ENCODE measurements around the gene ALLC. TPM values are rescaled to one million over a fixed set of nuclear protein-coding genes. Genes with fewer than 3 reads are reported as not detected.

Gene ALLC
- total and polyA plus RNA-seq, 4 donors = 0.09 to 1.4 (median 0.74) TPM

DNA sequence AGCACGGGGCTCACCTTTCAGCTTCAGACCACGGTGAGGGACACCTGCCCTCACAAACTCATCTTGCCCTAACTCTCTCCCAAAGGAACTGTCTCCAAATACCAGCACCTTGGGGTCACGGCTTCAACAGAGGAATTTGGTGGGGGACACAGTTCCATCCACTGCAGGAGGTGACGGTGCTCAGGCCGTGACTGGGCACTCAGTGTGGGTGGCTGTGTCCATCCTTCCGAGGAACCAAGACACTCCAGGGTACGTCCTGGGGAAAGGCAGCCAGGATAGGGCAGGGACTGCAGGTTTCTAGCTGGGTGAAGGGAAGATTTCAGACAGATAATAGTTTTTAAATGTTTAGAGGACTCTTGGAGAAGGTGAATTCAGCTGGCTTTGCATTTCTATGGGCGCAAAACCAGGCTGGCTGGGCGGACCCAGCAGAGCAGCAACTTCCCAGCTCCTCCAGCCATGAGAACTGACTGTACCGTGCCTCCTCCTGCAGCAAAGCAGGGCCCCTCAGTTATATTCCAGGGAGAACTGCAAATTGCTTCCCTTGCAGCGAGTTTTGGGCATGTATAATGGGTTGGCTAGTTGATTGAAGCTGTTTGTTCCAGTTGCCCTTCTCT lies 23.9 kb upstream of the ALLC start:
- no peak overlapping the region for H3K27ac ChIP-seq (ENCODE audit: low read depth in 1 of 2, low read length in 2 of 2)
- TF ChIP-seq, protein P1, sequence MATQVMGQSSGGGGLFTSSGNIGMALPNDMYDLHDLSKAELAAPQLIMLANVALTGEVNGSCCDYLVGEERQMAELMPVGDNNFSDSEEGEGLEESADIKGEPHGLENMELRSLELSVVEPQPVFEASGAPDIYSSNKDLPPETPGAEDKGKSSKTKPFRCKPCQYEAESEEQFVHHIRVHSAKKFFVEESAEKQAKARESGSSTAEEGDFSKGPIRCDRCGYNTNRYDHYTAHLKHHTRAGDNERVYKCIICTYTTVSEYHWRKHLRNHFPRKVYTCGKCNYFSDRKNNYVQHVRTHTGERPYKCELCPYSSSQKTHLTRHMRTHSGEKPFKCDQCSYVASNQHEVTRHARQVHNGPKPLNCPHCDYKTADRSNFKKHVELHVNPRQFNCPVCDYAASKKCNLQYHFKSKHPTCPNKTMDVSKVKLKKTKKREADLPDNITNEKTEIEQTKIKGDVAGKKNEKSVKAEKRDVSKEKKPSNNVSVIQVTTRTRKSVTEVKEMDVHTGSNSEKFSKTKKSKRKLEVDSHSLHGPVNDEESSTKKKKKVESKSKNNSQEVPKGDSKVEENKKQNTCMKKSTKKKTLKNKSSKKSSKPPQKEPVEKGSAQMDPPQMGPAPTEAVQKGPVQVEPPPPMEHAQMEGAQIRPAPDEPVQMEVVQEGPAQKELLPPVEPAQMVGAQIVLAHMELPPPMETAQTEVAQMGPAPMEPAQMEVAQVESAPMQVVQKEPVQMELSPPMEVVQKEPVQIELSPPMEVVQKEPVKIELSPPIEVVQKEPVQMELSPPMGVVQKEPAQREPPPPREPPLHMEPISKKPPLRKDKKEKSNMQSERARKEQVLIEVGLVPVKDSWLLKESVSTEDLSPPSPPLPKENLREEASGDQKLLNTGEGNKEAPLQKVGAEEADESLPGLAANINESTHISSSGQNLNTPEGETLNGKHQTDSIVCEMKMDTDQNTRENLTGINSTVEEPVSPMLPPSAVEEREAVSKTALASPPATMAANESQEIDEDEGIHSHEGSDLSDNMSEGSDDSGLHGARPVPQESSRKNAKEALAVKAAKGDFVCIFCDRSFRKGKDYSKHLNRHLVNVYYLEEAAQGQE (IDR thresholded peaks at IDR 0.05) = no peak
- TF ChIP-seq RXRA (IDR thresholded peaks at IDR 0.05) (no peak), FOXA2 (IDR thresholded peaks at IDR 0.05) (no peak), EGR1 (IDR thresholded peaks at IDR 0.05; ENCODE audit: low read depth in 2 of 2) (no peak), GABPA (IDR thresholded peaks at IDR 0.05 in 1 of 2, conservative IDR thresholded peaks at IDR 0.05 in 1 of 2) (no peak), HNF4A (conservative IDR thresholded peaks at IDR 0.05) (no peak)
- TF ChIP-seq, protein P2, sequence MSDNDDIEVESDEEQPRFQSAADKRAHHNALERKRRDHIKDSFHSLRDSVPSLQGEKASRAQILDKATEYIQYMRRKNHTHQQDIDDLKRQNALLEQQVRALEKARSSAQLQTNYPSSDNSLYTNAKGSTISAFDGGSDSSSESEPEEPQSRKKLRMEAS (IDR thresholded peaks at IDR 0.05) = no peak
- 88% methylated on average over 11 of the region's 11 CpGs for WGBS
- peak; percentile 14 for DNase-seq (ENCODE audit: low spot score)
- no peaks in the 10 kb centered on the region for H3K27me3 ChIP-seq (ENCODE audit: control insufficient read depth in 4 of 4, insufficient read depth in 4 of 4, low read length in 3 of 4)
- H3K36me3 ChIP-seq (ENCODE audit: control insufficient read depth in 4 of 4, insufficient read depth in 3 of 4, low read depth in 1 of 4, low read length in 3 of 4) = no peaks in the 10 kb centered on the region
- H3K4me1 ChIP-seq (ENCODE audit: control insufficient read depth in 4 of 4, insufficient read depth in 4 of 4, low read length in 3 of 4) = no peaks in the 10 kb centered on the region
- no peak overlapping the region for H3K9ac ChIP-seq (ENCODE audit: low read depth in 1 of 2, low read length in 2 of 2)
- no peak overlapping the region for H3K4me3 ChIP-seq (ENCODE audit: low read depth in 1 of 3, low read length in 3 of 3)
- H3K9me3 ChIP-seq (ENCODE audit: control insufficient read depth in 4 of 4, low read length in 3 of 4) = no peaks in the 10 kb centered on the region

DNA sequence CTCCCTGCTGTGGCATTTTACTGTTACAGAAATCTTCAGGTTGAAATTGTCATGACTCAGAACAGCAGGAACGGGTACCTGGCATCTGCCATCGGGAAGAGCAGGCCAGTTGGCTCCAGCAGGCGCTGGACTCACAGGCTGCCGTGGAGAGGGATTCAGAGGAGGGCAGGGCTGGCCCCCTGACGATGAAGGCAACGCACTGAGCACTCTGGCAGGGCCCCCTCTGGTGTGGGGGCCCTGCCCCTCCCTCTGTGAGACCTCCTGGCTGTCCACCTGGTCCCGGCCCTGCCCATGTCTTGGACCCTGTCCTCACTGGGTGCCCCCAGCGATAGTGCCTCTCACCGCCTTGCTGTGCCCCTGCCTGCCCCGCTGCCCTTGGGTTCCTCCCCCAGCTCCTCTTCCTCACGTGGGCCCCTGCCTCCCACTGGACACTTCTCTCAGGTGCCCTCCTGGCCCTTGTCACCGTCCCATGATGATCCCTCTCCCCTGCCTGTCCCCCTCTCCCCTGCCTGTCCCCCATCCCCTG lies 23.3 kb upstream of the ALLC start:
- no peaks in the 10 kb centered on the region for H3K4me1 ChIP-seq (ENCODE audit: control insufficient read depth in 4 of 4, insufficient read depth in 4 of 4, low read length in 3 of 4)
- no peak overlapping the region for H3K4me3 ChIP-seq (ENCODE audit: low read depth in 1 of 3, low read length in 3 of 3)
- no peaks in the 10 kb centered on the region for H3K27me3 ChIP-seq (ENCODE audit: control insufficient read depth in 4 of 4, insufficient read depth in 4 of 4, low read length in 3 of 4)
- 85% methylated on average over 12 of the region's 12 CpGs for WGBS
- H3K27ac ChIP-seq (ENCODE audit: low read depth in 1 of 2, low read length in 2 of 2) = no peak overlapping the region
- H3K9ac ChIP-seq (ENCODE audit: low read depth in 1 of 2, low read length in 2 of 2) = no peak overlapping the region
- H3K36me3 ChIP-seq (ENCODE audit: control insufficient read depth in 4 of 4, insufficient read depth in 3 of 4, low read depth in 1 of 4, low read length in 3 of 4) = no peaks in the 10 kb centered on the region
- peak; percentile 20 for DNase-seq (ENCODE audit: low spot score)
- no peaks in the 10 kb centered on the region for H3K9me3 ChIP-seq (ENCODE audit: control insufficient read depth in 4 of 4, low read length in 3 of 4)
- no peak for TF ChIP-seq SP1 (IDR thresholded peaks at IDR 0.05)
- TF ChIP-seq, protein P3, sequence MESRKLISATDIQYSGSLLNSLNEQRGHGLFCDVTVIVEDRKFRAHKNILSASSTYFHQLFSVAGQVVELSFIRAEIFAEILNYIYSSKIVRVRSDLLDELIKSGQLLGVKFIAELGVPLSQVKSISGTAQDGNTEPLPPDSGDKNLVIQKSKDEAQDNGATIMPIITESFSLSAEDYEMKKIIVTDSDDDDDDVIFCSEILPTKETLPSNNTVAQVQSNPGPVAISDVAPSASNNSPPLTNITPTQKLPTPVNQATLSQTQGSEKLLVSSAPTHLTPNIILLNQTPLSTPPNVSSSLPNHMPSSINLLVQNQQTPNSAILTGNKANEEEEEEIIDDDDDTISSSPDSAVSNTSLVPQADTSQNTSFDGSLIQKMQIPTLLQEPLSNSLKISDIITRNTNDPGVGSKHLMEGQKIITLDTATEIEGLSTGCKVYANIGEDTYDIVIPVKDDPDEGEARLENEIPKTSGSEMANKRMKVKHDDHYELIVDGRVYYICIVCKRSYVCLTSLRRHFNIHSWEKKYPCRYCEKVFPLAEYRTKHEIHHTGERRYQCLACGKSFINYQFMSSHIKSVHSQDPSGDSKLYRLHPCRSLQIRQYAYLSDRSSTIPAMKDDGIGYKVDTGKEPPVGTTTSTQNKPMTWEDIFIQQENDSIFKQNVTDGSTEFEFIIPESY (IDR thresholded peaks at IDR 0.05) = no peak
- no peak for TF ChIP-seq RAD21 (IDR thresholded peaks at IDR 0.05)
- TF ChIP-seq EGR1 (IDR thresholded peaks at IDR 0.05; ENCODE audit: low read depth in 2 of 2) = no peak
- TF ChIP-seq, protein P2 (IDR thresholded peaks at IDR 0.05) = no peak
- TF ChIP-seq, protein P4, sequence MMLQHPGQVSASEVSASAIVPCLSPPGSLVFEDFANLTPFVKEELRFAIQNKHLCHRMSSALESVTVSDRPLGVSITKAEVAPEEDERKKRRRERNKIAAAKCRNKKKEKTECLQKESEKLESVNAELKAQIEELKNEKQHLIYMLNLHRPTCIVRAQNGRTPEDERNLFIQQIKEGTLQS (IDR thresholded peaks at IDR 0.05) = no peak
- TF ChIP-seq, protein P5, sequence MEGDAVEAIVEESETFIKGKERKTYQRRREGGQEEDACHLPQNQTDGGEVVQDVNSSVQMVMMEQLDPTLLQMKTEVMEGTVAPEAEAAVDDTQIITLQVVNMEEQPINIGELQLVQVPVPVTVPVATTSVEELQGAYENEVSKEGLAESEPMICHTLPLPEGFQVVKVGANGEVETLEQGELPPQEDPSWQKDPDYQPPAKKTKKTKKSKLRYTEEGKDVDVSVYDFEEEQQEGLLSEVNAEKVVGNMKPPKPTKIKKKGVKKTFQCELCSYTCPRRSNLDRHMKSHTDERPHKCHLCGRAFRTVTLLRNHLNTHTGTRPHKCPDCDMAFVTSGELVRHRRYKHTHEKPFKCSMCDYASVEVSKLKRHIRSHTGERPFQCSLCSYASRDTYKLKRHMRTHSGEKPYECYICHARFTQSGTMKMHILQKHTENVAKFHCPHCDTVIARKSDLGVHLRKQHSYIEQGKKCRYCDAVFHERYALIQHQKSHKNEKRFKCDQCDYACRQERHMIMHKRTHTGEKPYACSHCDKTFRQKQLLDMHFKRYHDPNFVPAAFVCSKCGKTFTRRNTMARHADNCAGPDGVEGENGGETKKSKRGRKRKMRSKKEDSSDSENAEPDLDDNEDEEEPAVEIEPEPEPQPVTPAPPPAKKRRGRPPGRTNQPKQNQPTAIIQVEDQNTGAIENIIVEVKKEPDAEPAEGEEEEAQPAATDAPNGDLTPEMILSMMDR (IDR thresholded peaks at IDR 0.05; ENCODE audit: low read depth, low read length, missing input control) = no peak
- TF ChIP-seq RXRA (IDR thresholded peaks at IDR 0.05) = no peak
- TF ChIP-seq HNF4A (conservative IDR thresholded peaks at IDR 0.05) = no peak
- TF ChIP-seq JUND (IDR thresholded peaks at IDR 0.05) = no peak
- TF ChIP-seq GABPA (IDR thresholded peaks at IDR 0.05 in 1 of 2, conservative IDR thresholded peaks at IDR 0.05 in 1 of 2) = no peak
- TF ChIP-seq, protein P1 (IDR thresholded peaks at IDR 0.05) = no peak
- TF ChIP-seq FOXA1 (IDR thresholded peaks at IDR 0.05) = no peak
- TF ChIP-seq HNF4G (IDR thresholded peaks at IDR 0.05) = no peak
- TF ChIP-seq TAF1 (conservative IDR thresholded peaks at IDR 0.05) = no peak
- no peak for TF ChIP-seq YY1 (IDR thresholded peaks at IDR 0.05)
- no peak for TF ChIP-seq NR2F2 (IDR thresholded peaks at IDR 0.05)
- TF ChIP-seq FOXA2 (IDR thresholded peaks at IDR 0.05) = no peak

All from liver (tissue), 9 donors.